BLaER1 (cell line): ENCODE measurements around the gene GALNT16.

Source experiments
- H3K27ac ChIP-seq: shearing (Covaris generic); formaldehyde crosslinking; 2 replicates; pipeline ENCODE4 v1.8.1; 2022
- H3K27me3 ChIP-seq: shearing (Covaris generic); formaldehyde crosslinking; 2 replicates; pipeline ENCODE4 v1.8.1; 2022
- H3K36me3 ChIP-seq: shearing (Covaris generic); formaldehyde crosslinking; 2 replicates; pipeline ENCODE4 v1.8.1; 2022
- H3K4me1 ChIP-seq: shearing (Covaris generic); formaldehyde crosslinking; 2 replicates; pipeline ENCODE4 v1.8.1; 2022
- H3K4me2 ChIP-seq: shearing (Covaris generic); formaldehyde crosslinking; 2 replicates; pipeline ENCODE4 v1.8.1; 2022
- H3K4me3 ChIP-seq: shearing (Covaris generic); formaldehyde crosslinking; 2 replicates; pipeline ENCODE4 v1.8.1; 2022
- H3K9ac ChIP-seq: shearing (Covaris generic); formaldehyde crosslinking; 2 replicates; pipeline ENCODE4 v1.8.1; 2022
- H3K9me3 ChIP-seq: shearing (Covaris generic); formaldehyde crosslinking; 2 replicates; pipeline ENCODE4 v1.8.1; 2022
- H4K20me1 ChIP-seq: shearing (Covaris generic); formaldehyde crosslinking; 2 replicates; pipeline ENCODE4 v1.8.1; 2022
- Cebpa-rat ChIP-seq: shearing (Covaris generic); IDR thresholded peaks from 2 replicates; pipeline ENCODE4 v1.8.1; 2022

Gene GALNT16

DNA sequence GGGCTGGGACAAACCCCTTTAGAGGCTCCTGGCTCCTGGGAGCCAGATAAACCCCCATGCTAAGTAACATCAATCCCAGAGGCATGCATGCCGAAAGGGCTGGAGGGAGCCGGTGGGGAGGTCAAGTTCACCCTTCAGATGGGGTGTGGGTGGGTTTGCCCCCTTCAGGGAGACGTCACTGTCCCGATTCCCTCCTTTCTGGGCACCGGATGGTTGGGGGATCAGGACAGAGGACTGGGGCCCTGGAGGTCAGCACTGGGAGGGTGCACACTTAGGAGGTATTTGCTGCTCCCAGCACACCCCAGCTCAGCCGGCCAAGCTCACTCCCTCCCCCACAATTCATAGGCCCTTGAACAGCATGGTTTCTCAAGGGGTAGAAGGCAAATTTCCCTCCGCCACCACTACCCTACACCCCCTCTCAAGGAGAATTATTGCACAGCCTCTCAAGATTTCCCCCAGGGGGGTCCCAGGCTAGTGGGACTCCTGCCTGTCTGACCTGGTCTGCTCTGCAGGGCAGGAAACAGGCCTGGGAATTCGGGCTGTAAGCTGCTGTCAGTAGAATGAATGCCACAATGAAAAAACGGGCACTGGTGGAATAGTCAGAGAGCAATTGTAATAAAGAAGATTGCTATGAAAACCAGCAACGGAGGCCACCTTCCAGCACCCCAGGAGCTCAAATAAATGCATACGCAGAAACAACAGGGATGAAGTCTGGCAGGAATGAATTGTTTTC, 63.5 kb downstream of the GALNT16 start:
- Histone ChIP-seq H3K4me1 (peaks cover 17% of the 10 kb centered on the region), H3K9ac (no peak overlapping the region), H3K4me3 (no peak overlapping the region), H3K9me3 (no peaks in the 10 kb centered on the region), H3K27ac (no peak overlapping the region), H3K27me3 (no peaks in the 10 kb centered on the region), H3K36me3 (no peaks in the 10 kb centered on the region), H3K4me2 (peak overlapping the region; percentile 20; the same call in 1 of the 2 replicates), H4K20me1 (no peaks in the 10 kb centered on the region)
- no peak for TF ChIP-seq Cebpa-rat

DNA sequence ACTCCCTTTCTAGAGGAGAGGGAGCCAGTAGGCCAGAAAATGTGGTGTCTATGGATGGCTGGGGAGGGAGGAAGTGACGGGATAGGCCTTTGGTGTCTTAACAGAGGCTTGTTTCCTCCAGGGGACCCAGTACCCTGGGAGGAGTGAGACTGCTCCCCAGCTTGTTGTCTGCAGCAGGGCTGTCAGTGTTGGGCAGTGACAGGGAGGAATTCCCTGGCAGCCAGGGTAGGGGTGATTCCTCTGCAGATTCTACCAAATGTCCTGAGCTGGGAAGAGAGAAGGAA, 64.0 kb downstream of the GALNT16 start:
- H3K36me3 ChIP-seq: no peaks in the 10 kb centered on the region
- 0 out of 2 replicates have a peak overlapping the region, but pooled peaks have one; percentile 24 for H3K9ac ChIP-seq
- no peaks in the 10 kb centered on the region for H3K9me3 ChIP-seq
- peak overlapping the region; percentile 20; the same call in 1 of the 2 replicates for H3K4me2 ChIP-seq
- no peak overlapping the region for H3K27ac ChIP-seq
- no peak for TF ChIP-seq Cebpa-rat
- no peaks in the 10 kb centered on the region for H3K27me3 ChIP-seq
- H3K4me1 ChIP-seq: peaks cover 19% of the 10 kb centered on the region
- H4K20me1 ChIP-seq: no peaks in the 10 kb centered on the region
- no peak overlapping the region for H3K4me3 ChIP-seq

DNA sequence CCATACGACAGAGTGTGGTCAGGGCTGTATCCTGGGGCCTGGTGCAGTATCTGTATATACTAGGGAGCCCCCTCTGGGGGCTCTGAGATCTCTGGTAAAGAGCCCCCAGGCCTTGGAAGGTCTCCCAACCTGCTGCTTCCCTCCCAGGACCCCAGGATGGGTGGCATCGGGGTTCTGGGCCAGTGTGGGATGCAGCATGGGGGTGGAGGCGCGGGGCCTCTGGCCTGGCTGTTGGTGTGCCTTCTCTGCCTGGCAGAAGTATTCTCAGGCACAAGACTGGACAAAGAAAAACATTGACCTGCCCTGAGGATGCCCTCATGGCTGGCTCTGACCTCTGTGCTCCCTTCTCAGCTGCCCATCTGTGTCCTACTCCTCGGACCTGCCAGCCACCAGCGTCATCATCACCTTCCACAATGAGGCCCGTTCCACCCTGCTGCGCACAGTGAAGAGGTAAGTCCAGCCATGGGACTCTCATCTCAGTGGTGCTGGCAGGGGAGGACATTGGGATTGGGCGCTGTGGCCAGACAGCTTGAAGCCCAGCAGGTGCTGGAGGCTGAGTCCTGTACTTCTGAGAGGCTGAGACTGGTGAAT, 64.5 kb downstream of the GALNT16 start:
- Histone ChIP-seq H3K27me3 (no peaks in the 10 kb centered on the region), H3K4me1 (peaks cover 19% of the 10 kb centered on the region), H3K27ac (no peak overlapping the region), H3K9ac (0 out of 2 replicates have a peak overlapping the region, but pooled peaks have one; percentile 24), H4K20me1 (no peaks in the 10 kb centered on the region), H3K36me3 (no peaks in the 10 kb centered on the region), H3K9me3 (no peaks in the 10 kb centered on the region), H3K4me3 (no peak overlapping the region), H3K4me2 (0 out of 2 replicates have a peak overlapping the region, but pooled peaks have one; percentile 20)
- TF ChIP-seq Cebpa-rat: no peak

DNA sequence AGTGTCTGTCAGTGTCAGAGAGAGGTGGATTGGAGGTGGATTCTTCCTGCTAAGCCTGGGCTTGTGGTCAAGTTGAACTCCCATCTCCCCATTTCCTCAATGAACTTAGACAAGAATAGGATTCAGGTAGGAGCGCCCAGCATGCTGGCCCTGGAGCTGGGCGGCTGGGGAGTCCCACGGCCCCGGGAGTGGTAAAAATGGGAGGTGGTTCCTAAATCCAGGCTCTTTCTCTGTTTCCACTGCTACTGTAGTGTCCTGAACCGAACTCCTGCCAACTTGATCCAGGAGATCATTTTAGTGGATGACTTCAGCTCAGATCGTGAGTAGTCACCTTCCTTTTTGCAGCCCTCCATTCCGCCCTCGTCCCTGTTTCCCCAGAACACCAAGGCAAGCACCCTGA, 65.1 kb downstream of the GALNT16 start:
- Histone ChIP-seq H3K4me3 (no peak overlapping the region), H3K36me3 (no peaks in the 10 kb centered on the region), H3K9me3 (no peaks in the 10 kb centered on the region), H3K4me2 (no peak overlapping the region), H4K20me1 (no peaks in the 10 kb centered on the region), H3K9ac (no peak overlapping the region), H3K4me1 (peaks cover 19% of the 10 kb centered on the region), H3K27ac (no peak overlapping the region), H3K27me3 (no peaks in the 10 kb centered on the region)
- TF ChIP-seq Cebpa-rat: no peak

DNA sequence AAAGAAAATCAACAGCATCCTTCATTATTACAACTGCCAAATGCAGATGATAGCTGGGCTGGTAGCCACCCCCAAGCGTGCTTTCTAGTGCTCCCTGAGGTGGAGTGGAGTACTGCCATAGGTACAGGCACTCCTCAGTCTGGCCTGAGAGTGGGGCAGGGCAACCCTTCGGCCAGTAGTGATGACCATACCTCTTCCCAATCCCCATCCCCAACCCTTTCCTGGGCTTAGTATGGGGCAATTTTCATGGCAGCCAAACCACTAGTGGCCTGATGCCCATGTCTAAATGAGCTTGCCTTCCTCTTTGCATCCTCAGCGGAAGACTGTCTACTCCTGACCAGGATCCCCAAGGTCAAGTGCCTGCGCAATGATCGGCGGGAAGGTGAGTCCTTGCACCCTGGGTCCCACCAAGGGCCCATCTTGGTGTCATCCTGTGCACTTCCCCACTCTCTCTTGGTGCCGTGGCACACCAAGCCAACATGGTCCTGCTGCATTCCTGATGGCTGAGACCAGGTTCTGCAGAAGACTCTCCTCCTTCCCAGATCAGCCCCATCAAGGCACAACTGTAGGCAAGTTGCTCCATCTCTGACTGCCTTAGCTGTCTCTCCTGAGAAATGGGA, 65.8 kb downstream of the GALNT16 start:
- no peak overlapping the region for H3K4me2 ChIP-seq
- no peak overlapping the region for H3K9ac ChIP-seq
- H3K9me3 ChIP-seq: no peaks in the 10 kb centered on the region
- peaks cover 19% of the 10 kb centered on the region for H3K4me1 ChIP-seq
- no peak for TF ChIP-seq Cebpa-rat
- no peak overlapping the region for H3K27ac ChIP-seq
- H3K4me3 ChIP-seq: no peak overlapping the region
- no peaks in the 10 kb centered on the region for H4K20me1 ChIP-seq
- H3K27me3 ChIP-seq: no peaks in the 10 kb centered on the region
- no peaks in the 10 kb centered on the region for H3K36me3 ChIP-seq

DNA sequence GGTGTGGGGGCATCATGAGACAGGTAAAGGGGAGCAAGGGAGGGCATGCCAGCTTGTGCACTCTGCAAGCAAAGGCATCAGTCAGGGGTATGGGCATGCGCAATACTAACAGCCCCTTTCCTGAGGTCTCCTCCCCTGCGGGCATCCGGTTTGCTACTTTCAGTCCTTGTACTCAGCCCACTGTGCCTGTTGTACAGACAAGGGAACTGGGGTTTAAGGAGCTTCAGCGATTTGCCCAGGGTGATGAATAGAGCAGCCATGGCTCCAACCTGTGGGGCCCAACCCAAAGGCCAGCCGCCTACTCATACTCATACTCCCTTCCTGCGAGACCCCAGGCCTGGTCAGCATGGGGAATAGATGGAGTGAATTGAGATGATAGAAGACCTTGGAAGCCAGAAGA, 66.7 kb downstream of the GALNT16 start:
- H3K36me3 ChIP-seq: no peaks in the 10 kb centered on the region
- no peaks in the 10 kb centered on the region for H3K9me3 ChIP-seq
- no peak overlapping the region for H3K4me3 ChIP-seq
- no peak overlapping the region for H3K4me2 ChIP-seq
- no peaks in the 10 kb centered on the region for H3K27me3 ChIP-seq
- H3K9ac ChIP-seq: no peak overlapping the region
- no peak overlapping the region for H3K27ac ChIP-seq
- no peaks in the 10 kb centered on the region for H4K20me1 ChIP-seq
- H3K4me1 ChIP-seq: peaks cover 19% of the 10 kb centered on the region
- no peak for TF ChIP-seq Cebpa-rat

DNA sequence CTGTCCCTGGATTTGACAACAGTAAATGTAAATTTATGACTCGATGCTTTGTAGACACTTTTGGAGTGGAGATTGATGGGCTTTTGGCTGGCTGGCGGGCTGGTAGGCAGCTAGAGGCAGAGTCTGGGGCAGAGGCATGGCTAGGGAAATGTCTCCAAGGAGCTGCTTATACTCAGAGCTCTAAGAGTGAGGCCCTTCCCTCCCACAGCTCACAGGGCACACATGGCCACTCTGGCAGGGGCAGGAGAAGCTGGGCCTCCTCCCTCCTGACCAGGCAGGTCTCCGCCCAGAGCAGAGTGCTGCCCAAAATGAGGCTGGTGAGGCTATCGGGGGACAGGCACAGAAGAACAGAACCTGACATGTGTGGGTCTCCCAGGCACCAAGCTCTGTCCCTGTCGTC, 67.5 kb downstream of the GALNT16 start:
- Histone ChIP-seq H3K27me3 (no peaks in the 10 kb centered on the region), H3K4me3 (no peak overlapping the region), H3K9ac (no peak overlapping the region), H3K27ac (no peak overlapping the region), H4K20me1 (no peaks in the 10 kb centered on the region), H3K36me3 (no peaks in the 10 kb centered on the region), H3K4me2 (0 out of 2 replicates have a peak overlapping the region, but pooled peaks have one; percentile 36), H3K4me1 (peaks cover 19% of the 10 kb centered on the region), H3K9me3 (no peaks in the 10 kb centered on the region)
- TF ChIP-seq Cebpa-rat: no peak

DNA sequence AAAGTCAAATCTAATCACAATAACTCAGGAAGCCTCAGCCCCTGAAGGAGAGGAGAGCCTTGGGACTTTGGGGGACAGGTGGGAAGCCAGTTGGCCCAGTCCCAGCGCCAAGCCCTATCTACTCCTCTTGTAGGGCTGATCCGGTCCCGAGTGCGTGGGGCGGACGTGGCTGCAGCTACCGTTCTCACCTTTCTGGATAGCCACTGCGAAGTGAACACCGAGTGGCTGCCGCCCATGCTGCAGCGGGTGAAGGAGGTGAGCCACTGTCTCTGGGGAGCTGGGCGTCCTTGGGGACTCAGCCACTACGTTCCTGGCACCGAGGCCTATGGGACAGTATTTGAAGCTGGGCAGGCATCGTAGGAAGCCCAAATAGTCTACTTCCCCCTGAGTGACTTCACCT, 68.4 kb downstream of the GALNT16 start:
- no peak for TF ChIP-seq Cebpa-rat
- Histone ChIP-seq H3K9ac (no peak overlapping the region), H3K4me1 (peaks cover 19% of the 10 kb centered on the region), H4K20me1 (no peaks in the 10 kb centered on the region), H3K9me3 (no peaks in the 10 kb centered on the region), H3K27ac (no peak overlapping the region), H3K4me2 (peak overlapping the region; percentile 36), H3K4me3 (no peak overlapping the region), H3K27me3 (no peaks in the 10 kb centered on the region), H3K36me3 (no peaks in the 10 kb centered on the region)

DNA sequence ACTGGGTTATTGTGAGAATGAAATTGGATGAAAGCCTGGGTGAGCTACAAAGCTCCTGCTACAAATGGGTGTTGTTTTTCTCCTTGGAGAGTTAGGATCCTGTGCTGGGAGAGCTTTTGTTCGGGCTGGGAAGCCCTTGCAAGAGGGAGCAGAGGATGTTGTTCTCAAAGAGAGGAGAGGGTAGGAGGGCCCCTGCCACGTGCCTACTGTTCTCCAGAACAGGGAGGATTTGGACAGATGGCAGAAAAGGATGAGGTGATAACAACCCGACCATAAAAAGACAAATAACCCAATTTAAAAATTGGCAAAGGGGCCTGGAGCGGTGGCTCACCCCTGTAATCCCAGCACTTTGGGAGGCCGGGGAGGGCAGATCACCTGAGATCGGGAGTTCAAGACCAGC, 68.8 kb downstream of the GALNT16 start:
- Histone ChIP-seq H3K9me3 (no peaks in the 10 kb centered on the region), H3K4me2 (peak overlapping the region; percentile 36; the same call in 1 of the 2 replicates), H3K36me3 (no peaks in the 10 kb centered on the region), H3K27ac (no peak overlapping the region), H4K20me1 (no peaks in the 10 kb centered on the region), H3K4me3 (no peak overlapping the region), H3K4me1 (peaks cover 15% of the 10 kb centered on the region), H3K27me3 (no peaks in the 10 kb centered on the region), H3K9ac (no peak overlapping the region)
- no peak for TF ChIP-seq Cebpa-rat

DNA sequence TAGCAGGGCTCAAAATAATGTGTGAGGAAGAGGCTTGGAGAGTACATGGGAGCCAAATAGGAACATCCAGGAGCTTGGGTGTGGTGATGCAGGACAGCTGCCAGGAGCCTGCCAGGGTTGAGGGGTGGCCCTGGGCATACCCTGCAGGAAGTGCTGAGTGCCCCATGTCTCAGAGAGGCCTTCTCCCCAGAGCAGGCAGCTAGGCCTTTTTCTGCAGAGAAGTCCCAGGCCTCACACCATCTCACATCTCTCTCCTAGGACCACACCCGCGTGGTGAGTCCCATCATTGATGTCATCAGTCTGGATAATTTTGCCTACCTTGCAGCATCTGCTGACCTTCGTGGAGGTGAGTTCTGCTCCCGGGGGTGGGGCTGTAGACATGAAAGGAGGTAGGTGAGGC, 71.2 kb downstream of the GALNT16 start:
- Histone ChIP-seq H3K27ac (no peak overlapping the region), H3K4me2 (no peak overlapping the region), H3K4me3 (no peak overlapping the region), H3K9me3 (no peaks in the 10 kb centered on the region), H4K20me1 (no peaks in the 10 kb centered on the region), H3K27me3 (no peaks in the 10 kb centered on the region), H3K36me3 (no peaks in the 10 kb centered on the region), H3K9ac (no peak overlapping the region), H3K4me1 (peaks cover 20% of the 10 kb centered on the region)
- no peak for TF ChIP-seq Cebpa-rat
